ENCODE data around the gene CDK15.

The CDK15 gene

DNA sequence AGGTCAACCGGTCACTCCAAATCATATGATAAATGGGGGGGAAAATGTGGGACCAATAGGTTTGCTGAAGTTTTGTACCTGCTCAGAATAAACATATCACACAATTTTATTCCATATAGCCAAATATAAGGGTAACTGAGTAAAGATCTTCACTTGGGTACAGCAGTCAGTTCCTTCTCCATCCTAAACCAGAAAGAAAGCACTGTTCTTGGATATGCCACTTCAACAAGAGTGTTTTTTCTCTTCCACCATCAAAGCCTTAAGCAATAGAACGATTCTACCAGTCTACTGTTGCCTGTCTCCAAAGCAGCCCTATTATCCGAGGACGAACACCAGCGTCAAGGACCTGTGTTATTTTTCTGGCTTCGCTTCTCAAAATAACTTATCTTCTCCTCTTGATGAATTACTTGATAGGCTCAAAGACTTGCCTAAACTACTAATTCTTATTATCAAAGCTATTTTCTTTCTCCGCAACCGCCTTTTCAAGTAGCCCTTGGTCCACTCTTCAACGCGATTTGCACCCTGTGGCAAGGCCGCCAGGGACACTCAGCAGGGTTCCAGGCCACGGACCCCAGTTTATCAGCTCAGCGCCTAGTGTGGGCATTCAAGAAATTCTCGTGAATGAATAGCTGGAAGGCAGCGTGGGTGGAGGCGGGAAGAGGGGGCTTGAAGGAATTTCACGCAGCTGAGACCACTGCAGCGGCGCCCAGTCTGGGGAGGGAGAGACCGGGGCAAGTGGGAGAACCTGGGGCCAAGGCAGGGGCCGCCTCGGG is 26.2 kb upstream of the CDK15 start:
- H3K4me1 ChIP-seq (ENCODE audit: insufficient read depth, low read length, severe bottlenecking), result peaks cover 27% of the 10 kb centered on the region
- H3K9ac ChIP-seq (ENCODE audit: low read length), result peak overlapping the region; percentile 74
- peak overlapping the region; percentile 95 for H3K4me2 ChIP-seq (ENCODE audit: low read length)
- no peaks in the 10 kb centered on the region for H3K36me3 ChIP-seq (ENCODE audit: insufficient read depth, low read length)
- no peaks in the 10 kb centered on the region for H3K27me3 ChIP-seq (ENCODE audit: insufficient read depth, low read length)
- H3F3A ChIP-seq (ENCODE audit: insufficient read depth, low read length), result no peaks in the 10 kb centered on the region
- no peak overlapping the region for H3K27ac ChIP-seq (ENCODE audit: low read depth, low read length, poor library complexity, severe bottlenecking)
- no peak for TF ChIP-seq EZH2 (IDR thresholded peaks at IDR 0.05; ENCODE audit: borderline replicate concordance, low read length)
- TF ChIP-seq, protein P1, sequence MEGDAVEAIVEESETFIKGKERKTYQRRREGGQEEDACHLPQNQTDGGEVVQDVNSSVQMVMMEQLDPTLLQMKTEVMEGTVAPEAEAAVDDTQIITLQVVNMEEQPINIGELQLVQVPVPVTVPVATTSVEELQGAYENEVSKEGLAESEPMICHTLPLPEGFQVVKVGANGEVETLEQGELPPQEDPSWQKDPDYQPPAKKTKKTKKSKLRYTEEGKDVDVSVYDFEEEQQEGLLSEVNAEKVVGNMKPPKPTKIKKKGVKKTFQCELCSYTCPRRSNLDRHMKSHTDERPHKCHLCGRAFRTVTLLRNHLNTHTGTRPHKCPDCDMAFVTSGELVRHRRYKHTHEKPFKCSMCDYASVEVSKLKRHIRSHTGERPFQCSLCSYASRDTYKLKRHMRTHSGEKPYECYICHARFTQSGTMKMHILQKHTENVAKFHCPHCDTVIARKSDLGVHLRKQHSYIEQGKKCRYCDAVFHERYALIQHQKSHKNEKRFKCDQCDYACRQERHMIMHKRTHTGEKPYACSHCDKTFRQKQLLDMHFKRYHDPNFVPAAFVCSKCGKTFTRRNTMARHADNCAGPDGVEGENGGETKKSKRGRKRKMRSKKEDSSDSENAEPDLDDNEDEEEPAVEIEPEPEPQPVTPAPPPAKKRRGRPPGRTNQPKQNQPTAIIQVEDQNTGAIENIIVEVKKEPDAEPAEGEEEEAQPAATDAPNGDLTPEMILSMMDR (IDR thresholded peaks at IDR 0.05; ENCODE audit: low read length), result no peak
- H3K9me2 ChIP-seq (ENCODE audit: low read depth, low read length), result no peaks in the 10 kb centered on the region
- H3K9me3 ChIP-seq (ENCODE audit: low read length), result no peaks in the 10 kb centered on the region
- peak overlapping the region; percentile 81 for H3K4me3 ChIP-seq (ENCODE audit: low read depth, low read length, poor library complexity, severe bottlenecking)
- no peaks in the 10 kb centered on the region for H4K20me1 ChIP-seq (ENCODE audit: insufficient read depth, low read length)
- no peaks in the 10 kb centered on the region for H3K79me2 ChIP-seq (ENCODE audit: insufficient read depth, low read length)
- 0 out of 2 replicates have a peak overlapping the region, but pooled peaks have one; percentile 29 for H2AFZ ChIP-seq (ENCODE audit: low read length)

DNA sequence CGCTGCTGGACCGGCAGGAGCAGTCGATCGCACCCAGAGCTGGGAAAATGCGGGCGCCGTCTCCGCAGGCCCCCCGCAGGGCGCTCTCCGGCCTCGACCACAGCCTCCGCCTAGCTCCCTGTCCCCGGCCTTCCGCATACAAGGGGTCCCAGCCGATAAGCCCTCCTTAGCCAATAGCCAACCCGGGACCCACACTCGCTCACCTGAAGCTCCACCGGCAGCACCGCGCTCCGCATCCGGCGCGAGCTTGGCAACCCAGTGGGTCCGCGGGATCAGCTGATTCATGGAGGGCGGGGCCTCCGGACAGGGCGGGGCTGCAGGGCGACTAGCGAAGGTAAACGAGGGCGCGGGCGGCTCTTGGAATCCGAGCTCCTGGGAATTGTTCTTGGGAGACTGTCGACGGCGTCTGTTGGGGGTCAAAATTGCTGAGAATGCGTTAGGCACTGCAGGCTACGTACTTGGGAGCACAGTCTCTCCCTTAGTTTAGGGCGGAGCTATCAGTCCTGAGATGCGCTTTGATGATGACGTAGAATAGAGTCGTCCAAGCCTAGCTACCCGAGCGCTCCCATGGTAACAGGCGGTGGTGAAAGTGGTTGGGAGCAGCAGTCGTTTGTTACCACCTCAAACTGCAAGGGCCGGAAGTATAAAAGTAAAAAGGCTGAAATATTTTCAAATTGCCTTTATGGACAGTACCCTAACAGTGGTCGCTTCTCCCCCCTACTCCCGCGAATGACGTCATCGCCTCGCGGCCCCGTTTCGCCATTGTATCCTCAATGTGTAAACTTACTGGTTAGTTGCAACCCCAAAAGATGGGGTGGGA is 25.5 kb upstream of the CDK15 start, which contains the start of gene ALS2:
Gene ALS2 (minus strand): TSS at position 260 of the 820 bp plus-strand sequence. CDS start 12,048 bp downstream, outside the sequence.
- H4K20me1 ChIP-seq (ENCODE audit: insufficient read depth, low read length), result no peaks in the 10 kb centered on the region
- H3K79me2 ChIP-seq (ENCODE audit: insufficient read depth, low read length), result no peaks in the 10 kb centered on the region
- TF ChIP-seq, protein P1 (IDR thresholded peaks at IDR 0.05; ENCODE audit: low read length), result no peak
- TF ChIP-seq EZH2 (IDR thresholded peaks at IDR 0.05; ENCODE audit: borderline replicate concordance, low read length), result no peak
- no peaks in the 10 kb centered on the region for H3F3A ChIP-seq (ENCODE audit: insufficient read depth, low read length)
- H3K9me3 ChIP-seq (ENCODE audit: low read length), result no peaks in the 10 kb centered on the region
- H3K27ac ChIP-seq (ENCODE audit: low read depth, low read length, poor library complexity, severe bottlenecking), result peak within 1 kb of the TSS; percentile 30
- no peaks in the 10 kb centered on the region for H3K27me3 ChIP-seq (ENCODE audit: insufficient read depth, low read length)
- H3K4me1 ChIP-seq (ENCODE audit: insufficient read depth, low read length, severe bottlenecking), result peaks cover 27% of the 10 kb centered on the region
- no peaks in the 10 kb centered on the region for H3K9me2 ChIP-seq (ENCODE audit: low read depth, low read length)
- peak within 1 kb of the TSS; percentile 87 for H2AFZ ChIP-seq (ENCODE audit: low read length)
- H3K4me3 ChIP-seq (ENCODE audit: low read depth, low read length, poor library complexity, severe bottlenecking), result peak within 1 kb of the TSS; percentile 81
- peak within 1 kb of the TSS; percentile 95 for H3K4me2 ChIP-seq (ENCODE audit: low read length)
- peak within 1 kb of the TSS; percentile 74 for H3K9ac ChIP-seq (ENCODE audit: low read length)
- H3K36me3 ChIP-seq (ENCODE audit: insufficient read depth, low read length), result no peaks in the 10 kb centered on the region

DNA sequence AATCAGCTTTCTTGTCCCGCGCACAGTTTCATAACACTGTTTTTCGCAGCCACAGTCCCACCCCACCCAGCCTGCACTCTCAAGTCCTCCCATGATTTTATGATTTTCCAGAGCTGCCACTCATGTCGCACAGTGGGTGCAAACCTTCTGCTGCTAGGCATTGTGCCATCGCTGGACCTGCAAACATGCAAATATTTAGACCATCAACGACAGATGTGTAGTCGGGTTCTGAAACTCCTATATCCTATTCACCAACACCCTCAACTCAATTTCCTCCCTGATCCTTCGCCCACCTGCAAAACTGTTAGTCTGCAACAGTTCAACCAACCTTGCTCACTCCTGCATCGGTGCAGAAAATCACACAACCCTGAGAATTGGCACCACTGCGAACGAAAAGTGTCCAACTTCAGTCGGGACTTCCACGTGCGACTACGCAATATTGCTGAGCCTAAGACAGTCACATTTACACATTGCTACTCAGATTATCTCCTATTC is 24.7 kb upstream of the CDK15 start:
- Histone ChIP-seq H3K9ac (ENCODE audit: low read length) (peak overlapping the region; percentile 74), H4K20me1 (ENCODE audit: insufficient read depth, low read length) (no peaks in the 10 kb centered on the region), H3K27ac (ENCODE audit: low read depth, low read length, poor library complexity, severe bottlenecking) (no peak overlapping the region), H3K9me2 (ENCODE audit: low read depth, low read length) (no peaks in the 10 kb centered on the region), H3K36me3 (ENCODE audit: insufficient read depth, low read length) (no peaks in the 10 kb centered on the region), H3K4me1 (ENCODE audit: insufficient read depth, low read length, severe bottlenecking) (peaks cover 27% of the 10 kb centered on the region), H3K9me3 (ENCODE audit: low read length) (no peaks in the 10 kb centered on the region), H2AFZ (ENCODE audit: low read length) (peak overlapping the region; percentile 87), H3F3A (ENCODE audit: insufficient read depth, low read length) (no peaks in the 10 kb centered on the region), H3K27me3 (ENCODE audit: insufficient read depth, low read length) (no peaks in the 10 kb centered on the region), H3K79me2 (ENCODE audit: insufficient read depth, low read length) (no peaks in the 10 kb centered on the region), H3K4me2 (ENCODE audit: low read length) (peak overlapping the region; percentile 95), H3K4me3 (ENCODE audit: low read depth, low read length, poor library complexity, severe bottlenecking) (peak overlapping the region; percentile 81)
- no peak for TF ChIP-seq EZH2 (IDR thresholded peaks at IDR 0.05; ENCODE audit: borderline replicate concordance, low read length)
- TF ChIP-seq, protein P1 (IDR thresholded peaks at IDR 0.05; ENCODE audit: low read length), result no peak

Data from OCI-LY1 (cell line).